ENCODE measurements around the gene RNF151. TPM values are rescaled to one million over a fixed set of nuclear protein-coding genes. Genes with fewer than 3 reads are reported as not detected.

RNF151 gene
- total and polyA plus RNA-seq, 2 donors (not counting 1 experiment from before 2014, with no cell fraction given) = 0.13 to 0.76 TPM

GRCh38 chr16:1942810-1943726 is 23.6 kb upstream of the RNF151 start, which contains the start of gene MSRB1:
Gene MSRB1 (minus strand): TSS chr16:1943199. CDS start chr16:1943156, 43 bp downstream.
- H3K36me3 ChIP-seq (replicated peaks in 1 of 2; ENCODE audit: control extremely low read depth in 1 of 2, control insufficient read depth in 1 of 2, extremely low read depth in 1 of 2, insufficient read depth in 2 of 2, low read length in 1 of 2) = peaks cover 0 to 8% of the 10 kb centered on the region in 2 experiments
- H3K9ac ChIP-seq (ENCODE audit: low read length) = peak within 1 kb of the TSS; percentile 82
- no peaks in the 10 kb centered on the region for H3K79me2 ChIP-seq (ENCODE audit: control insufficient read depth, insufficient read depth, low read length)
- intact Hi-C loops (cut with micrococcal nuclease) = loop anchor here (1.0 to 10.0 kb wide), 2 partner anchors 14 to 52 kb away; no protein-coding TSS in a partner anchor
- peak; percentile 99 for DNase-seq
- TF ChIP-seq, protein P1, sequence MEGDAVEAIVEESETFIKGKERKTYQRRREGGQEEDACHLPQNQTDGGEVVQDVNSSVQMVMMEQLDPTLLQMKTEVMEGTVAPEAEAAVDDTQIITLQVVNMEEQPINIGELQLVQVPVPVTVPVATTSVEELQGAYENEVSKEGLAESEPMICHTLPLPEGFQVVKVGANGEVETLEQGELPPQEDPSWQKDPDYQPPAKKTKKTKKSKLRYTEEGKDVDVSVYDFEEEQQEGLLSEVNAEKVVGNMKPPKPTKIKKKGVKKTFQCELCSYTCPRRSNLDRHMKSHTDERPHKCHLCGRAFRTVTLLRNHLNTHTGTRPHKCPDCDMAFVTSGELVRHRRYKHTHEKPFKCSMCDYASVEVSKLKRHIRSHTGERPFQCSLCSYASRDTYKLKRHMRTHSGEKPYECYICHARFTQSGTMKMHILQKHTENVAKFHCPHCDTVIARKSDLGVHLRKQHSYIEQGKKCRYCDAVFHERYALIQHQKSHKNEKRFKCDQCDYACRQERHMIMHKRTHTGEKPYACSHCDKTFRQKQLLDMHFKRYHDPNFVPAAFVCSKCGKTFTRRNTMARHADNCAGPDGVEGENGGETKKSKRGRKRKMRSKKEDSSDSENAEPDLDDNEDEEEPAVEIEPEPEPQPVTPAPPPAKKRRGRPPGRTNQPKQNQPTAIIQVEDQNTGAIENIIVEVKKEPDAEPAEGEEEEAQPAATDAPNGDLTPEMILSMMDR (IDR thresholded peaks at IDR 0.05) = no peak
- TF ChIP-seq EZH2 (IDR thresholded peaks at IDR 0.05; ENCODE audit: borderline replicate concordance, insufficient read depth, low read depth, low read length, poor library complexity, severe bottlenecking) = no peak
- ChIA-PET CTCF (interaction anchor here (0.8 to 1.7 kb wide), 3 partner anchors 15 to 79 kb away, joined by 3 to 6 read pairs (median 5); partner anchors contain the start of gene RPS2), POLR2A (interaction anchor here (0.8 to 1.4 kb wide), 7 partner anchors 11 to 212 kb away, joined by 3 to 12 read pairs (median 4); partner anchors contain the start of genes NTHL1, RPS2, TRAF7 and TSC2)
- peak; percentile 99 for ATAC-seq (ENCODE audit: low read depth)
- Mint-ChIP-seq H3K9me3 (ENCODE audit: insufficient read depth) (no peaks in the 10 kb centered on the region), H3K4me3 (peak within 1 kb of the TSS; percentile 90), H3K27ac (peak within 1 kb of the TSS; percentile 80), H3K27me3 (no peaks in the 10 kb centered on the region), H3K4me1 (peaks cover 21% of the 10 kb centered on the region)
- H3K4me2 ChIP-seq (replicated peaks; ENCODE audit: low read depth, low read length, poor library complexity, severe bottlenecking) = peak within 1 kb of the TSS; percentile 81
- peak within 1 kb of the TSS; percentile 42 to 83 (median 73) for H3K4me3 ChIP-seq (ENCODE audit: control extremely low read depth in 1 of 5, extremely low read depth in 1 of 5, insufficient read depth in 1 of 5, low read depth in 2 of 5, low read length in 4 of 5)
- peaks cover 14 to 19% of the 10 kb centered on the region in 2 donors for H3K4me1 ChIP-seq (ENCODE audit: control insufficient read depth in 2 of 2, insufficient read depth in 2 of 2, low read length in 2 of 2)
- no peaks in the 10 kb centered on the region for H3K9me3 ChIP-seq (ENCODE audit: control extremely low read depth in 1 of 3, control insufficient read depth in 2 of 3, insufficient read depth in 1 of 3, low read length in 2 of 3)
- H3K27me3 ChIP-seq (replicated peaks in 1 of 4; ENCODE audit: control extremely low read depth in 1 of 4, control insufficient read depth in 3 of 4, insufficient read depth in 4 of 4, low read length in 3 of 4) = no peaks in the 10 kb centered on the region
- WGBS (ENCODE audit: insufficient coverage) = 2% methylated on average over 73 of the region's 77 CpGs
- H3K27ac ChIP-seq (ENCODE audit: low read length in 2 of 2) = peak within 1 kb of the TSS; percentile 25 to 64
- H4K20me1 ChIP-seq (ENCODE audit: control insufficient read depth, insufficient read depth, low read length, poor library complexity, severe bottlenecking) = no peaks in the 10 kb centered on the region
- H2AFZ ChIP-seq (ENCODE audit: insufficient read depth, low read depth, low read length, poor library complexity, severe bottlenecking) = peak within 1 kb of the TSS; percentile 91

All from B cell (primary cell).